Neural progenitor cell (in vitro differentiated cells): ENCODE data around the gene RSPH1. TPM values are rescaled to one million over a fixed set of nuclear protein-coding genes. Genes with fewer than 3 reads are reported as not detected.

ENCODE experiments used
- DNase-seq: peaks from one replicate; pipeline ENCODE4 v3.0.0-alpha.2; 2016; ENCODE audit warnings: low spot score
- H2AFZ ChIP-seq: fragments of 200-600 bp; sonication (generic); replicated peaks from 2 replicates; pipeline ENCODE4 v1.6.1; 2016; ENCODE audit warnings: antibody characterized with exemption
- H3F3A ChIP-seq: fragments of 200-600 bp; sonication (generic); 2 replicates; pipeline ENCODE4 v1.6.1; 2016; ENCODE audit warnings: antibody characterized with exemption, low read depth
- H3K27ac ChIP-seq: fragments of 200-600 bp; sonication (generic); 2 replicates; pipeline ENCODE4 v1.5.1; 2016; ENCODE audit warnings: mild to moderate bottlenecking
- H3K27me3 ChIP-seq: fragments of 200-600 bp; sonication (generic); 2 replicates; pipeline ENCODE4 v1.6.1; 2016; ENCODE audit warnings: mild to moderate bottlenecking, moderate library complexity
- H3K36me3 ChIP-seq: fragments of 200-600 bp; sonication (generic); 2 replicates; pipeline ENCODE4 v1.5.1; 2016
- H3K4me1 ChIP-seq: fragments of 200-600 bp; sonication (generic); 2 replicates; pipeline ENCODE4 v1.6.1; 2016; ENCODE audit warnings: mixed run types
- H3K4me2 ChIP-seq: fragments of 200-600 bp; sonication (generic); 2 replicates; pipeline ENCODE4 v1.6.1; 2016
- H3K4me3 ChIP-seq: fragments of 200-600 bp; sonication (generic); 2 replicates; pipeline ENCODE4 v1.5.1; 2016
- H3K79me2 ChIP-seq: fragments of 200-600 bp; sonication (generic); 2 replicates; pipeline ENCODE4 v1.6.1; 2016; ENCODE audit warnings: low read depth
- H3K9ac ChIP-seq: fragments of 200-600 bp; sonication (generic); 2 replicates; pipeline ENCODE4 v1.6.1; 2016
- H3K9me3 ChIP-seq: fragments of 200-600 bp; sonication (generic); 2 replicates; pipeline ENCODE4 v1.5.1; 2016; ENCODE audit warnings: low read depth
- H4K20me1 ChIP-seq: fragments of 200-600 bp; sonication (generic); 2 replicates; pipeline ENCODE4 v1.6.1; 2016; ENCODE audit warnings: low read depth
- H3K27ac Mint-ChIP-seq: 3 replicates; pipeline ENCODE4 v1.8.0; 2021; ENCODE audit warnings: mixed read lengths
- H3K27me3 Mint-ChIP-seq: 2 replicates; pipeline ENCODE4 v1.8.0; 2022; ENCODE audit warnings: low read depth, mild to moderate bottlenecking, inconsistent platforms, moderate library complexity, mixed read lengths; ENCODE audit not compliant: insufficient read depth
- H3K36me3 Mint-ChIP-seq: 3 replicates; pipeline ENCODE4 v1.8.0; 2021; ENCODE audit warnings: mixed read lengths
- H3K4me1 Mint-ChIP-seq: 3 replicates; pipeline ENCODE4 v1.8.0; 2021; ENCODE audit warnings: mixed read lengths
- H3K4me3 Mint-ChIP-seq: 3 replicates; pipeline ENCODE4 v1.8.0; 2021; ENCODE audit warnings: mild to moderate bottlenecking, moderate library complexity, mixed read lengths
- H3K9me3 Mint-ChIP-seq: 3 replicates; pipeline ENCODE4 v1.8.0; 2020; ENCODE audit warnings: mixed read lengths
- CTCF ChIP-seq: fragments of 200-600 bp; sonication (generic); IDR thresholded peaks from 2 replicates; pipeline ENCODE4 v1.5.1; 2017; ENCODE audit warnings: antibody characterized with exemption, mild to moderate bottlenecking
- EZH2 ChIP-seq: fragments of 200-600 bp; sonication (generic); IDR thresholded peaks from 2 replicates; pipeline ENCODE4 v1.6.1; 2017; ENCODE audit warnings: antibody characterized with exemption, mild to moderate bottlenecking, moderate library complexity
- EZH2phosphoT487 ChIP-seq: fragments of 200-600 bp; sonication (generic); IDR thresholded peaks from 2 replicates; pipeline ENCODE4 v1.6.1; 2017; ENCODE audit warnings: antibody characterized with exemption
- total RNA-seq: library from RNA; depleted of rRNA; stranded (reverse); fragments of >200 nt; gene quantifications from 2 replicates; pipeline ENCODE4 v1.2.3, GENCODE V29; 2015; ENCODE audit warnings: low replicate concordance

The RSPH1 gene
- total RNA-seq, 1 donor from 2014 or later, result 0.04 TPM

DNA sequence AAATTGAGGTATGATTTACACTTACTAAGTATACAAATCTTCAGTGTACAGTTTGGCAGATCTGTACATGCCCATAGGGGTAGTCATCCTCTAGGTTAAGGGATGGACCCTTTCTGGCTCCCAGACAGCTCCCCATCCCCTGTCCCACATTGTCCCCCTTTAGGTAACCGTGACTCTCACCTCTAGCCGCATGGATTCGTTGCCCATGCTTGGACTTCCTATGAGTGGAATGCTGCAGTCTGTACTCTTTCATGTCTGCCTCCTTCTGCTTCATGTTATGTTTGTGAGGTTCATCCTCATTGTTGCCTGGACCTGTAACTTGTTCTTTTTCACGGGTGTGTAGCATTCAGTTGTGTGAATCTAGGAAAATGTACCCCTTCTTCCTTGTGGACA, 37.9 kb upstream of the RSPH1 start:
- H3K27ac ChIP-seq, result no peak overlapping the region
- H3K9me3 ChIP-seq, result no peaks in the 10 kb centered on the region
- TF ChIP-seq EZH2phosphoT487 (no peak), CTCF (no peak), EZH2 (no peak)
- no peak overlapping the region for H3K9ac ChIP-seq
- no peak overlapping the region for H3K4me3 ChIP-seq
- H3K4me2 ChIP-seq, result no peak overlapping the region
- no peak overlapping the region for H2AFZ ChIP-seq
- no peaks in the 10 kb centered on the region for H3K36me3 ChIP-seq
- H3K27ac Mint-ChIP-seq, result no peak overlapping the region
- no peaks in the 10 kb centered on the region for H3K9me3 Mint-ChIP-seq
- no peaks in the 10 kb centered on the region for H4K20me1 ChIP-seq
- H3K27me3 Mint-ChIP-seq, result peaks cover 11% of the 10 kb centered on the region
- H3K79me2 ChIP-seq, result no peaks in the 10 kb centered on the region
- peaks cover 44% of the 10 kb centered on the region for H3K4me1 Mint-ChIP-seq
- peaks cover 8% of the 10 kb centered on the region for H3K4me1 ChIP-seq
- no peaks in the 10 kb centered on the region for H3K36me3 Mint-ChIP-seq
- no peaks in the 10 kb centered on the region for H3F3A ChIP-seq
- H3K4me3 Mint-ChIP-seq, result no peak overlapping the region
- H3K27me3 ChIP-seq, result no peaks in the 10 kb centered on the region
- DNase-seq, result no peak

DNA sequence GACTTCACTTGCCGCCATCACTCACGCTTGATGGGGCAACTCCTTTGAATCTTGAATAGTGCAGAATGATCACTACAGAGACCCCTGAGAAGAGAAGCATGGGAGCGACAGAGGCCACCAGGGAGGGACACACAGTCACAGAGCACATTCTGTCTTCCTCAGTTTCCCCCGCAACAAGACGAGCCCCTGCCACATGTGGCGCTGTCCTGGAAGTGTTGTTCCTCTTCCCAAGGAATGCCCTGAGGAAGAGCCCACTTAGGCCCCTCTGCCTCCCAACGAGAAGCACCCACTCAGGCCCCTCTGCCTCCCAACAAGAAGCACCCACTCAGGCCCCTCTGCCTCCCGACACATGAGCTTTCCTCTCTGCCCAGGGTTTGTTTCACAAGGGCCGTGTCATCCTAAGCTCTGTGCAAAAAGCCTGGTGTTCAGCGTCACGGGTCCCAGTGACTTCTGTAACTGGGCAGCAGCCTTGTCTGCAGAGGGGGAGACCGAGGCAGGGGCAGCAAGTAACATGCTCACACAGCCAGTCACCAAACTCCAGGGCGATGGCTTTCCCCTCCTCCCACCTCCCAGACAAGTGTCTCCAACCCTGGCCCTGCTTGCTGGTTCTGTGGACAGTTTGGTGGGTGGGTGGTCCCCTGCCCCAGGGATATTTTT, 37.4 kb upstream of the RSPH1 start:
- peaks cover 11% of the 10 kb centered on the region for H3K27me3 Mint-ChIP-seq

DNA sequence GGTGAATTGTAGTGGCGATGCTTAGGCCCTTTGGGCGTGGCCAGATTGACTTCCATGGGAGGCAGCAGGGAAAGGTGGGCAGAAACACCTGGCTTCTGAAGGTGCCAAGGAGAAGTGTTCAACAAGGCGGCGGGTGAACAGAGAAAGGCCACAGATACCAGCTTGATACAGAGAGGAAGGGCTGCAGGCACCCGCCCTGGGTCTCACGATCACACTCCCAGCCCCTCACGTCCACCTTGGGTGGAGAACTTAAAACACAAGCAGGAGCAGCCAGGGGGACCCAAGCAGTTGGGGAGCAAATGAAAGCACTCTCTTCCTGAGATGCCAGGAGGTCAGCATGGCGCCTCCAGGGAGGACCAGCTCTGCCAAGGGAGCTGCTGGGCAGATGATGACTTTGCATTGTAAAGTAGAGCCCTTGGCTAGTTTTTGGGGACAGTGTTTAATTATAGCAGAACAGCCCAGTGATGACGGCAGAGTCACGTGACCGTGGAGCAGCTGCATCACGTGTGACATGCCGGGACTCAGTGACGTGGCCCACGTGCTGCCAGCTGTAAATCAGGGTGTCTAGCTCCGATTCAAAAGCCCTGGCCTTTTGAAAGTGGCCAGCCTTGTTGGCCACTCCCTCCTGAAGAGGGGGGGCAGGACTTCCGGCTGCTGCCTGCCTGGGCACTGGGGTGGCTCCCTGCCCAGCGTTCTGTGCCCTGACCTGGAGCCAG, 36.6 kb upstream of the RSPH1 start:
- TF ChIP-seq EZH2phosphoT487 (no peak), CTCF (no peak), EZH2 (no peak)
- H3K4me2 ChIP-seq, result no peak overlapping the region

More for the DNA sequence above, 37.4 kb upstream of the RSPH1 start:
- Histone ChIP-seq H3K4me1 (peaks cover 8% of the 10 kb centered on the region), H3K27me3 (no peaks in the 10 kb centered on the region), H3K4me2 (no peak overlapping the region), H3K27ac (no peak overlapping the region), H3K36me3 (no peaks in the 10 kb centered on the region), H3K4me3 (no peak overlapping the region), H3F3A (no peaks in the 10 kb centered on the region), H3K9me3 (no peaks in the 10 kb centered on the region), H4K20me1 (no peaks in the 10 kb centered on the region), H2AFZ (no peak overlapping the region), H3K9ac (no peak overlapping the region), H3K79me2 (no peaks in the 10 kb centered on the region)
- TF ChIP-seq EZH2phosphoT487, result no peak
- TF ChIP-seq CTCF, result no peak
- H3K4me1 Mint-ChIP-seq, result peaks cover 44% of the 10 kb centered on the region
- no peak overlapping the region for H3K4me3 Mint-ChIP-seq
- H3K9me3 Mint-ChIP-seq, result no peaks in the 10 kb centered on the region
- no peak for DNase-seq
- H3K36me3 Mint-ChIP-seq, result no peaks in the 10 kb centered on the region
- no peak overlapping the region for H3K27ac Mint-ChIP-seq

More for the DNA sequence above, 36.6 kb upstream of the RSPH1 start:
- H3K27ac Mint-ChIP-seq, result no peak overlapping the region
- Histone ChIP-seq H3K4me3 (no peak overlapping the region), H3K9me3 (no peaks in the 10 kb centered on the region), H3K27ac (no peak overlapping the region), H3K36me3 (no peaks in the 10 kb centered on the region), H3K9ac (no peak overlapping the region), H3K27me3 (no peaks in the 10 kb centered on the region), H4K20me1 (no peaks in the 10 kb centered on the region), H3K4me1 (peaks cover 12% of the 10 kb centered on the region), H2AFZ (no peak overlapping the region), H3K79me2 (no peaks in the 10 kb centered on the region), H3F3A (no peaks in the 10 kb centered on the region)
- no peak for DNase-seq
- peaks cover 11% of the 10 kb centered on the region for H3K27me3 Mint-ChIP-seq
- no peak overlapping the region for H3K4me3 Mint-ChIP-seq
- H3K4me1 Mint-ChIP-seq, result peaks cover 48% of the 10 kb centered on the region
- H3K36me3 Mint-ChIP-seq, result no peaks in the 10 kb centered on the region
- H3K9me3 Mint-ChIP-seq, result no peaks in the 10 kb centered on the region
